Keratinocyte (primary cell): ENCODE measurements around the gene IGSF8. TPM values are rescaled to one million over a fixed set of nuclear protein-coding genes. Genes with fewer than 3 reads are reported as not detected.

Experiments used
- DNase-seq: peaks from one replicate; pipeline ENCODE4 v3.0.0-alpha.2; 2011; ENCODE audit warnings: low read depth, missing footprints, low spot score
- FAIRE-seq: peaks from 2 replicates; lab custom pipeline; 2011; peaks lifted over from hg19 to GRCh38; lab: Jason Lieb, UNC
- H2AFZ ChIP-seq: 2 replicates; pipeline ENCODE4 v1.6.0; 2012; ENCODE audit warnings: low read length, control low read depth, inconsistent platforms; ENCODE audit not compliant: control insufficient read depth
- H3K27ac ChIP-seq: 2 replicates; pipeline ENCODE4 v1.5.1; 2011; ENCODE audit warnings: low read length; ENCODE audit not compliant: control insufficient read depth, insufficient read depth
- H3K27me3 ChIP-seq: 3 replicates; pipeline ENCODE4 v1.6.0; 2011; ENCODE audit warnings: low read length; ENCODE audit not compliant: control insufficient read depth, insufficient read depth; ENCODE audit errors: extremely low read depth
- H3K36me3 ChIP-seq, 2 experiments: 2 replicates in 1 of 2; 3 replicates in 1 of 2; pipeline ENCODE4 v1.5.1; 2011; ENCODE audit warnings: low read length in 2 of 2, mild to moderate bottlenecking in 1 of 2; ENCODE audit not compliant: control insufficient read depth in 2 of 2, insufficient read depth in 2 of 2; ENCODE audit errors: extremely low read depth in 1 of 2
- H3K4me1 ChIP-seq: 3 replicates; pipeline ENCODE4 v1.5.1; 2011; ENCODE audit warnings: low read length; ENCODE audit not compliant: control insufficient read depth, insufficient read depth; ENCODE audit errors: extremely low read depth
- H3K4me2 ChIP-seq: 3 replicates; pipeline ENCODE4 v1.6.0; 2011; ENCODE audit warnings: low read depth, low read length; ENCODE audit not compliant: control insufficient read depth, insufficient read depth; ENCODE audit errors: extremely low read depth
- H3K4me3 ChIP-seq, 3 experiments: fragments of 200-600 bp in 1 of 3; sonication (generic) in 1 of 3; 2 replicates in 2 of 3; 3 replicates in 1 of 3; pipeline ENCODE4 v1.5.1; 2011 to 2016; ENCODE audit warnings: low read length in 3 of 3, mild to moderate bottlenecking in 3 of 3, control low read depth in 2 of 3, inconsistent platforms in 1 of 3, low read depth in 1 of 3, mixed read lengths in 1 of 3, mixed run types in 1 of 3, moderate library complexity in 1 of 3; ENCODE audit not compliant: control insufficient read depth in 2 of 3, insufficient read depth in 2 of 3; ENCODE audit errors: extremely low read depth in 1 of 3
- H3K79me2 ChIP-seq: 2 replicates; pipeline ENCODE4 v1.6.0; 2012; ENCODE audit warnings: low read length; ENCODE audit not compliant: control insufficient read depth, insufficient read depth
- H3K9ac ChIP-seq: 3 replicates; pipeline ENCODE4 v1.6.0; 2011; ENCODE audit warnings: low read length; ENCODE audit not compliant: control insufficient read depth, insufficient read depth; ENCODE audit errors: extremely low read depth
- H3K9me1 ChIP-seq: 3 replicates; pipeline ENCODE4 v1.6.0; 2011; ENCODE audit warnings: low read length; ENCODE audit not compliant: control insufficient read depth, insufficient read depth; ENCODE audit errors: extremely low read depth
- H3K9me3 ChIP-seq: 2 replicates; pipeline ENCODE4 v1.5.1; 2012; ENCODE audit warnings: low read depth, low read length; ENCODE audit not compliant: control insufficient read depth
- H4K20me1 ChIP-seq: 3 replicates; pipeline ENCODE4 v1.6.0; 2011; ENCODE audit warnings: low read length; ENCODE audit not compliant: control insufficient read depth, insufficient read depth; ENCODE audit errors: extremely low read depth
- CTCF ChIP-seq, 3 experiments: IDR thresholded peaks in 1 of 3; conservative IDR thresholded peaks in 1 of 3; optimal IDR thresholded peaks in 1 of 3; 2 replicates in 2 of 3; 3 replicates in 1 of 3; pipeline versions ENCODE3 to v1.5.1; 2011; ENCODE audit warnings: low read length in 3 of 3, mild to moderate bottlenecking in 3 of 3, moderate library complexity in 2 of 3, control low read depth in 1 of 3, inconsistent platforms in 1 of 3; ENCODE audit not compliant: insufficient read depth in 2 of 3; ENCODE audit errors: extremely low read depth in 1 of 3
- EZH2 ChIP-seq: IDR thresholded peaks from one replicate; pipeline ENCODE4 v1.6.1; 2012; ENCODE audit warnings: inconsistent platforms, mild to moderate bottlenecking, low read length, moderate library complexity
- dilution Hi-C: fragments of 300-500 bp; cut with MboI; formaldehyde crosslinking; loops from one replicate; pipeline ENCODE4 v1.7.0; 2020; ENCODE audit warnings: low sequenced_read_pairs; ENCODE audit not compliant: extremely low pct_ligation_motif_present
- polyA plus RNA-seq, 5 experiments: library from polyadenylated mRNA; depleted of rRNA in 3 of 5; stranded (reverse) in 3 of 5; stranded (forward) in 1 of 5; unstranded in 1 of 5; fragments of >200 nt; gene quantifications; 1 replicate in 1 of 5; 2 replicates in 3 of 5; 3 replicates in 1 of 5; pipeline versions ENCODE4 v1.2.1 to v1.2.3, GENCODE V29; 2011 to 2012; ENCODE audit warnings: missing spikeins in 2 of 5, low read depth in 1 of 5, low replicate concordance in 1 of 5

IGSF8 gene
- polyA plus RNA-seq, 1 donor (not counting 4 experiments of a cell fraction or from before 2014, with no cell fraction given): 16.5 TPM

DNA sequence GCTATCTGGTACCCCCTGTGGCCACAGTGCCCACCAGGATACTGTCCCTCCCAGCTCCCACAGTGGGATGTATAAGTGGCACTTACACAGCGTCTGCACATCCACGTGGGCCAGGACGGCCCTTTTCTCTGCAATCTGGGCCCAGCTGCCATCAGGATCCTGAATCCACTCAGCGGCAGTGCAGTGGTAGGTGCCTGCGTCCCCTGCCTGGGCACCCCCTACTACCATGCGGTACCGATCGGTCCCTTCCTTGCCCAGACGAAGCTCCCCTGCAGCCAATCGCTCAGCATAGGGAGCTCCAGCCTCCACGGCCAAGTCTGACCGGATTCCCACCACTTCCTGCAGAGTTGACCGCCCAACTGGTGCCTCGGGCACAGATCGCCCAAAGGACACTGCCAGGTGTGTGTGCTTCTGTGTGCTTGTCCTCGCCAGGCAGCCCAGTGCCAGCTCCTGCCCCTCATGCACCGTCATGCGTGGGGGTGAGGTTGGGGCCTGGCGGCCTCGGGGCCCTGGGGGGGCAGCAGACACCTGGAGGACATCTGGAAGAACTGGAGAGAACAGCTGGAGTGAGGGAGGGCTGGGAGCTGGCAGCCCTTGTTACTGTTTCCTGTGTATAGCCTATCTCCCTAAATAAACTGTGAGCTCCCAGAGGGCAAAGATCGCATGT lies 4.7 kb downstream of the IGSF8 start:
- Histone ChIP-seq H3K9ac (no peak overlapping the region), H3K36me3 (peaks cover 10 to 19% of the 10 kb centered on the region in 2 experiments)
- dilution Hi-C loops: no loop called here

GRCh38 chr1:160093069-160093395 lies 5.4 kb downstream of the IGSF8 start:
- Histone ChIP-seq H3K79me2 (peaks cover 9% of the 10 kb centered on the region), H3K9me3 (no peaks in the 10 kb centered on the region), H3K36me3 (peaks cover 10 to 19% of the 10 kb centered on the region in 2 experiments), H3K4me1 (peaks cover 17% of the 10 kb centered on the region), H4K20me1 (no peaks in the 10 kb centered on the region), H3K4me2 (no peak overlapping the region), H3K9me1 (peaks cover 3% of the 10 kb centered on the region), H3K27me3 (no peaks in the 10 kb centered on the region), H2AFZ (no peak overlapping the region), H3K4me3 (no peak overlapping the region), H3K27ac (no peak overlapping the region), H3K9ac (no peak overlapping the region)
- FAIRE-seq (no peak), DNase-seq (no peak)
- dilution Hi-C loops: no loop called here
- TF ChIP-seq EZH2 (no peak), CTCF (optimal IDR thresholded peaks at IDR 0.05 in 1 of 3, IDR thresholded peaks at IDR 0.05 in 1 of 3, conservative IDR thresholded peaks at IDR 0.05 in 1 of 3; ENCODE audit: extremely low read depth in 1 of 3, insufficient read depth in 2 of 3, low read length in 3 of 3) (no peak)

More for the DNA sequence above, 4.7 kb downstream of the IGSF8 start:
- peaks cover 9% of the 10 kb centered on the region for H3K79me2 ChIP-seq
- H3K4me1 ChIP-seq: peaks cover 17% of the 10 kb centered on the region
- DNase-seq (no peak), FAIRE-seq (no peak)
- H4K20me1 ChIP-seq: no peaks in the 10 kb centered on the region
- TF ChIP-seq EZH2 (no peak), CTCF (optimal IDR thresholded peaks at IDR 0.05 in 1 of 3, IDR thresholded peaks at IDR 0.05 in 1 of 3, conservative IDR thresholded peaks at IDR 0.05 in 1 of 3; ENCODE audit: extremely low read depth in 1 of 3, insufficient read depth in 2 of 3, low read length in 3 of 3) (no peak)
- H2AFZ ChIP-seq: no peak overlapping the region
- H3K4me3 ChIP-seq: no peak overlapping the region
- peaks cover 3% of the 10 kb centered on the region for H3K9me1 ChIP-seq
- no peaks in the 10 kb centered on the region for H3K9me3 ChIP-seq
- no peak overlapping the region for H3K4me2 ChIP-seq
- no peaks in the 10 kb centered on the region for H3K27me3 ChIP-seq
- no peak overlapping the region for H3K27ac ChIP-seq
